Stimulated activated CD4-positive, alpha-beta T cell treated with anti-CD3 and anti-CD28 coated beads, TNF-alpha, amount 100 ng/mL, for 48 hours (primary cell): Measurements from ENCODE around the gene NUTM2A.
"Not testable (repeated sequence)": the region's sequence is repeated elsewhere in the genome, so short reads cannot be mapped to it uniquely, and the experiment has no call there.

Experiments
- DNase-seq, 3 donors: peaks; one replicate each; pipeline ENCODE4 v3.0.0-alpha.2; 2020; ENCODE audit warnings: low read depth in 3 of 3

Gene NUTM2A, protein sequence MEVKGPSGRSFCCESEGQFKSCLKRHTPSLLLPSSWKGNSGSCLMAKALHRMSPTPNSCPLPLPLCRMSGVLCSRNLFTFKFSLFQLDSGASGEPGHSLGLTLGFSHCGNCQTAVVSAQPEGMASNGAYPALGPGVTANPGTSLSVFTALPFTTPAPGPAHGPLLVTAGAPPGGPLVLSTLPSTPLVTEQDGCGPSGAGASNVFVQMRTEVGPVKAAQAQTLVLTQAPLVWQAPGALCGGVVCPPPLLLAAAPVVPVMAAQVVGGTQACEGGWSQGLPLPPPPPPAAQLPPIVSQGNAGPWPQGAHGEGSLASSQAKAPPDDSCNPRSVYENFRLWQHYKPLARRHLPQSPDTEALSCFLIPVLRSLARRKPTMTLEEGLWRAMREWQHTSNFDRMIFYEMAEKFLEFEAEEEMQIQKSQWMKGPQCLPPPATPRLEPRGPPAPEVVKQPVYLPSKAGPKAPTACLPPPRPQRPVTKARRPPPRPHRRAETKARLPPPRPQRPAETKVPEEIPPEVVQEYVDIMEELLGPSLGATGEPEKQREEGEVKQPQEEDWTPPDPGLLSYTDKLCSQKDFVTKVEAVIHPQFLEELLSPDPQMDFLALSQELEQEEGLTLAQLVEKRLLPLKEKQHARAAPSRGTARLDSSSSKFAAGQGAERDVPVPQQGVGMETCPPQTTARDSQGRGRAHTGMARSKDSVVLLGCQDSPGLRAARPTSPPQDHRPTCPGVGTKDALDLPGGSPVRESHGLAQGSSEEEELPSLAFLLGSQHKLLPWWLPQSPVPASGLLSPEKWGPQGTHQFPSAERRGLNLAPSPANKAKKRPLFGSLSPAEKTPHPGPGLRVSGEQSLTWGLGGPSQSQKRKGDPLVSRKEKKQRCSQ

DNA sequence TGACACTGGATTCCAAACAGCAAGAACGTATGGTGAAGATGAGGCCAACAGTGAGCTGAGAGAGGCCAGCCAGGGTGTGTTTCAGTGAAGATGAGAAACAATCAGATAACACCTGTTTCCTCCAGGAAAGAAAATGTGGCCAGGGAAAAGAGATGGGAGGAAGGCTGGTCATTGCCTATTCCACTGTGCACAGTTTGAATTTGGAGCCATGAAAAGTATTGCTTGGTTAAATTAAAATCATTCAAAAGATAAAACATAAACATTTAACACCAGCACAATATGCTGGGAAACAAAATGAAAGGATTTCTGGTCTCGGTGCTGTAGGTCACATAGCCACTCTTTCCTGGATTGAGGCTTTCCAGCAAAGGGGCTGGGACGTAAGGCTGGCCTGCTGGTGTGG is at the start of gene NUTM2A:
NUTM2A (plus strand) TSS at position 301 of the 400 bp plus-strand sequence. CDS start 383 bp downstream, outside the sequence.
- DNase-seq: not testable (repeated sequence)

DNA sequence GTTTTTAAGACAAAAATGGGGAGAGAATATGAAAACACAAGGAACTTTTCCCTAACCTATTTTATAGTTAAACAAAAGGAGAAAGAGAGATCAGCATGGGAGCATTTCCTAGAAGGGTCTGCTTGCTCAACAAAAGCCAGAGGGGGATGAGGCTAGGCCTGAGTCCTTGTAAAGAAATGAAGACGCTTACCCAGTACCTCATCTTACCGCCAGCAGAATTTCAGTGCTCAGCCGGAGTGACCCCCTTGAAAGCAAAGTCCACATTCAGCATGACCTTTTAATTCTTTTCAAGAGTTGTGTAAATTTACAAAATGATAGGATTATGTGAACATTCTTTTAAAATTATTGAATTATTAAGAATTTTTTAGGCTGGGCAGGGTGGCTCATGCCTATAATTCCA is 47.7 kb upstream of the NUTM2A start:
- not testable (repeated sequence) for DNase-seq

GRCh38 chr10:87184421-87184820 is 40.8 kb upstream of the NUTM2A start:
- DNase-seq: not testable (repeated sequence)

GRCh38 chr10:87186016-87186415 is 39.2 kb upstream of the NUTM2A start:
- DNase-seq: not testable (repeated sequence)

DNA sequence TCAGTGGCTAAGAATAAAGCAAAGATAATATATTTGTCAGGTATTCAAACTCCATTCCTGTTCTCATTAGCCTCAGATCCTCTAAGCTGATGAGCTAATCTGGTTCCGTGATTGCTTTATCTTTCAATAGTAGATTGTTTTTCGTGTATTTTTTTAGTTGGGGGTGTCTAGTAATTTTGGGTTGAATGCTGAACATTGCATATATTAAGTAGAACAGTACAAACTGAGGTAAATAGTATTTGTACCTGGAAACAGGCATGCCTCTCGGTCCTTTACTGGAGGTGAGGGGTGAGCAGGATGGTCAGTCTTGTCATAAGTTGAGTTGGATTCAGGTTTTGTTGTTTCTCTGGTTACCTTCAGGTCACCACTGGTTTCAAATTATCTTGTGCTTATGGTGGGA is 37.7 kb upstream of the NUTM2A start:
- DNase-seq: not testable (repeated sequence)

GRCh38 chr10:87191841-87192240 is 33.4 kb upstream of the NUTM2A start:
- DNase-seq: not testable (repeated sequence)

GRCh38 chr10:87200924-87201323 is 24.3 kb upstream of the NUTM2A start:
- DNase-seq: not testable (repeated sequence)

DNA sequence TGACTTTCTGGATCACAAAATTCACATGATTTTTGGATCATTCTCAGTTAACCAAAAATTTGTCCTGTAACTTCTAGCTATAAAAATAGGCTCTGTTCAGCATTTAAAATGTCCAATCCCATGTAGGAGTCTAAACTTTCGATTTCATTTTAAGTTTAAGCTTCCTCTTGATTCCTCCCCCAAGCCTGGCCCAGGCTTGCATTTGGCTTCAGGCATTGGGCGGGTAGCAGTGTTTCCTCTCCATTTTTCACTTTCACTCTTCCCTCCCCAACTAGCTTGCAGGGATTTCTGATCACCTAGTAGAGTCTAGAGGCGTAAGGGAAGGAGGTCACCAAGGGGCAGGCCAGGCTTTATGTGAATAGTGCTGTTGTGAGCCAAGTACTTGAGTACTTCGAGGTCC is 20.4 kb upstream of the NUTM2A start:
- not testable (repeated sequence) for DNase-seq

GRCh38 chr10:87206922-87207321 is 18.3 kb upstream of the NUTM2A start:
- DNase-seq: not testable (repeated sequence)

DNA sequence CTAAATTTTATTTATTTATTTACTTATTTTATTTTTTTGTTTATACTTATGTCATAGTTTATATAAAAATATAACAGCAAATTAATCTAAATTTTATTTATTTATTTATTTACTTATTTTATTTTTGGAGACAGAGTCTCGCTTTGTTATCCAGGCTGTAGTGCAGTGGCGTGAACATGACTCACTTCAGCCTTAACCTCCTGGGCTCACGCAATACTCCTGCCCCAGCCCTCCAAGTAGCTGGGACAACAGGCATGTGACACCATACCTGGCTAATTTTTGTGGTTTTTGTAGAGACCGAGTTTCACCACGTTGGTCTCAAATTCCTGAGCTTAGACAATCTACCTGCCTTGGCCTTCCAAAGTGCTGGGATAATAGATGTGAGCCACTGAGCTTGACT is 14.9 kb upstream of the NUTM2A start:
- DNase-seq: not testable (repeated sequence)

DNA sequence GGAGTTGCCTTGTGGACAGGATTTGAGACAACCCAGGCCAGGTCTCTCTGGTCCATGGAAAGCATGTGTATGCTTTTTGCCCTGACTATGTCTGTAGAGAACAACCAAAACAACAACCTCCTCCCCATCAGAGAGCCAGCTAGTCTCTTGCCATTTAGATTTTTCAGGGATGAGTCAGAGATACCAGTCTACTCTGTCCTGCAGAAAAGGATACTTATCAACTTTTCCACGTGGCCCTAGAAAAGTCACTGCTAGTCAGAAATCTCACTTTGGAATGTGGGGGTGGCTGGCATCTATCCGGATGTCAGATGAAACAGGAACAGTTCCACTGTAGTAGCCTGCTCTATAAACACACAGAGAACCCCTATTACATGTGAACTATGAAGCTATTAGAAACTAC is 13.4 kb upstream of the NUTM2A start:
- DNase-seq: not testable (repeated sequence)

DNA sequence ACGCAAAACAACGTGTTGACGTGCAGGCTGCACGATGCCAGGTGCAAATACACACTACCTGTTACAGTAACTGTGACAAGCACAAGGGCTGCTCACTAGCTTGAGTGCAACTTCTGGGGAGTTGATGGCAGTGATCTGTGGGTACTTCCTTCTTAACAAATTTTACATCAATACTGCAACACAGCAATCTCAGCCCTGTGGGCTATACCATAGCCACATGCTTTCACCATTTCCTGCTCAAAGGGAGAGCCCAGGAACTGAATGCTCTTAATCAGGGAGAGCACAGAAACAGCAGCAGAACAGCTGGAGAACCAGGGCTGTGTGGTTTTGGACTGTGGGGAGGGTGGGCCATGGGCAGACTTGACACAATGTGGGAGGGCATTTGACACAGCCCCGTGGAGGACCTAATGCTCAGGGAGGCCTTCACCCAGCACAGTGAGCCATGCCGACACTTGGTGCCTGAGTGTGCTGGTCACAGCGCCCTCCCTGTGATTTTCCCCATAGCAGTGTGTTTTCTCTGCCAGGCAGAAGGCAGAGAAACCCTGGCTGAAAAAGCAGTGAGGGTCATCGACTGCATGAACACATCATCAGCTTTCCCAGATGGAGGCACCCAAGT is 12.0 kb upstream of the NUTM2A start:
- not testable (repeated sequence) for DNase-seq

- DNase-seq: not testable (repeated sequence)
Observed at GRCh38 chr10:87213806-87214205, 11.4 kb upstream of the NUTM2A start.

GRCh38 chr10:87216120-87216519 is 9.1 kb upstream of the NUTM2A start:
- DNase-seq: not testable (repeated sequence)

DNA sequence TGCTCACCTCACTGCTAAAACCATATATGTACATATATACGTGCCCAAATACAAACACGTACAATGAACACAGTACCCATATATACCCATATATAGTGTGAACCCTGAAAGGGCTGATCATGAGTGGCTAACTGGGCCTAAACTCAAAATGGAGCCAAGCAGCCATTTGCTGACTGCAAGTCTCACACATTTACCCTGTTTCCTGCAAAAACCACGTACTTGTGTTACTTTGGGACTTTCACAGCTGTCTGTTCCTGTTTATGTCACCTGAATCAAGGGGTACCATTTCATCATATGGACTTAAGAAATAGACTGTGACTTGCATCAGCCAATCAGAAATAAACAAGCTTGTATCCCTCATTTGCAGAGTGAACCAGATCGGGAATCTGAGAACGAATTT is 5.9 kb upstream of the NUTM2A start:
- DNase-seq: not testable (repeated sequence)

DNA sequence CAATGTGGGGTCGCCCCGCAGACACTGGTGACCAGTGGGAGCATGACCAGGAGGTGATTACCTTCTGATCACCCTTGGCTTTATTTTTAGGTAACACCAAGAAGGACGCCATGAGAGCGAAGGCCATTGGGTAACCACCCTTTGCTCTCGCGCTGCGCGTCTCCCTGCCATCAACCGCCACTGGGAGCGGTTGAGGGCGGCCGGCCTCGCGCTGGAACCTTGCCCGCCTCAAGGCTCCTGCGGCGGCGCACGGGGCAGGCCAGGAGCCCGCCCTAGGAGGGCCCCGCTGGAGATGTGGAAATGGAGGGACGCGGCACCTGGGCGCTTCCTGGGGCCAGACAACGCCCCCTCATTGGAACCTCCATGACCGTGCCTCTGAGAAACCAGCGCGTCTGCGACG is 2.5 kb upstream of the NUTM2A start:
- DNase-seq: not testable (repeated sequence)

DNA sequence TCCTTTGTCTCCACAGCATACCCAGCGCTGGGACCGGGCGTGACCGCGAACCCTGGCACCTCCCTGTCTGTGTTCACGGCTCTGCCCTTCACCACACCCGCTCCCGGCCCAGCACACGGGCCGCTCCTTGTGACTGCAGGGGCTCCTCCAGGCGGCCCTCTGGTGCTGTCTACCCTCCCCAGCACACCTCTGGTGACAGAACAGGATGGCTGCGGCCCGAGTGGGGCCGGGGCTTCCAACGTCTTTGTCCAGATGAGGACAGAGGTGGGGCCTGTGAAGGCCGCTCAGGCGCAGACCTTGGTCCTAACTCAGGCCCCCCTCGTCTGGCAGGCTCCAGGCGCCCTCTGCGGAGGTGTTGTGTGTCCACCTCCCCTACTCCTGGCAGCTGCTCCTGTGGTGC is 3.0 kb downstream of the NUTM2A start:
- not testable (repeated sequence) for DNase-seq

DNA sequence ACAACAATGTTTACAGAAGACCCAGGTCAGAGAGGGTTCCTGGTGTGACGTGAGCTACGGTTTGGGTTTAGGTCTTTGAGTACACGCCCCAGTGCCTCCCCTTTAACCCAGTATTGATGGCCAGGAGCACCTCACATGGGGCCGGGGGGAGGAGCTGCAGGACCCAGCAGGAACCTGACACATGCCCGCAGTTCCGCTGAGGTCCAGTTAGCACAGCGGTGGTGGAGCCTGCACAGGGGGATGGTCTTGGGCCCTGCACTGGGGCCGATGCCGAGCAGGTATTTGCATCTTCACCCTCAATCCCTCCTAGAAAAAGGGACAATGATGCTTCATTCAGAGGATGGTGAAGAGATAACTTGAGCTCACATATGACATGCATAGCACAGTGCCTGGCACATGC is 4.0 kb downstream of the NUTM2A start:
- DNase-seq: not testable (repeated sequence)

DNA sequence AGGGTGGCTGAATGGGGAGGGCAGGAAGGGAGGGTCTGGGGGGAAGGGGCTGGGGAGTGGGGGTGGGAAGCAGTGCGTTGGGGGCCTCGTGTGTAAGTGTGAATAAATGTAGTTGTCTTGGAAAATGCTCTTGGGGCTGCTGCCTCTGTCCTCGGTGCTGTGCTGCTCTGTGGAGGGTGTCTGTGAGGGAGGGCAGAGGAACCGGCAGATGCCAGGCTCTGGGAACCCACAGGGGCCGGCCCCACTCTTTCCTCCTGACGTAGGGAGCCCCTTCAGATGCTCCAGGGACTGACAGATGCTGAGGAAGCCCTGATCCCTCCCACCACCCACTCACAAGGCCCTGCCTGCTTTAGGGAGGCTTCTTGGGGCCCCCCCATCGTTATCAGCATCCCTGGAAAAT is 9.6 kb downstream of the NUTM2A start:
- DNase-seq: not testable (repeated sequence)

GRCh38 chr10:87237244-87237643 is 12.0 kb downstream of the NUTM2A start:
- not testable (repeated sequence) for DNase-seq

DNA sequence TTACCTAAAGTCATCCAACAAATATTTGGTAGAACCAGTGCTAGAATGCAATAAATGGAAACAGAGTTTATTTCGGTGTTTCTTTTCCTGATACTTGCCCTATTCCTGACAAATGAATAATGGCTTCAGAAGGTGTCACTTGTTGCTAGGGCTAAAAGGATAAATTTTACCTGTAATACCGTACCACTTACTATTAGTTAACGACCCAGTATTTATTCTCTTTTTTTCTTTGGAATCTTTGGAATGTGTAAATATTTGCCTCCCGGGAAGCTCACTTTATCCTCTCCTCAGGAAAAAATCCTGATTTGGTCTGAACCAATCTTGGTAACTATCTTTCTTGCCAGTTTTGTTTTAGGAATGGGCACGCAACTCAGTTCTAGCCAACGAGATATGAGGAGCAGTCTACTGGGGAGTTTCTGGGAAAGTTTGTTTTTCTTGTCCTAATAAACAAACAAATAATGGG is 14.1 kb downstream of the NUTM2A start:
- DNase-seq: not testable (repeated sequence)

- not testable (repeated sequence) for DNase-seq
Observed at GRCh38 chr10:87242192-87242591, 16.9 kb downstream of the NUTM2A start.
